PC-9 (cell line): ENCODE data around the gene ZNF530.

Experiments used
- CTCF ChIP-seq: fragments of 200-600 bp; sonication (generic); conservative IDR thresholded peaks from 2 replicates; pipeline ENCODE4 v1.6.1; 2017; ENCODE audit warnings: mixed run types, antibody characterized with exemption, mild to moderate bottlenecking, moderate library complexity
- EZH2 ChIP-seq: fragments of 200-600 bp; sonication (generic); IDR thresholded peaks from 2 replicates; pipeline ENCODE4 v1.8.0; 2017; ENCODE audit warnings: antibody characterized with exemption, low read depth

GRCh38 chr19:57576661-57577060 is 23.0 kb upstream of the ZNF530 start:
- TF ChIP-seq EZH2 (no peak), CTCF (no peak)
